HEK293 (cell line): ENCODE data around the gene MMP15.

Experiments
- MZF1 ChIP-seq: fragments of 450-650 bp; formaldehyde crosslinking; IDR thresholded peaks from 2 replicates; pipeline ENCODE4 v1.5.1; 2017; ENCODE audit warnings: missing biosample characterization, missing genetic modification characterization, borderline replicate concordance
- SETDB1 ChIP-seq: IDR thresholded peaks from one replicate; pipeline ENCODE4 v1.6.1; 2017; ENCODE audit warnings: mild to moderate bottlenecking, low read length, moderate library complexity, mixed read lengths; ENCODE audit not compliant: insufficient read length
- YY1 ChIP-seq: fragments of 450-650 bp; formaldehyde crosslinking; IDR thresholded peaks from 2 replicates; pipeline ENCODE4 v1.5.1; 2018; ENCODE audit warnings: missing biosample characterization, missing genetic modification characterization
- ZBTB21 ChIP-seq: fragments of 450-650 bp; formaldehyde crosslinking; IDR thresholded peaks from 2 replicates; pipeline ENCODE4 v1.5.1; 2017; ENCODE audit warnings: missing biosample characterization, missing genetic modification characterization
- ZNF174 ChIP-seq: fragments of 450-650 bp; formaldehyde crosslinking; IDR thresholded peaks from 2 replicates; pipeline ENCODE4 v1.5.0; 2017; ENCODE audit warnings: missing biosample characterization, mild to moderate bottlenecking, missing genetic modification characterization
- TF ChIP-seq, protein P1 (sequence below): fragments of 450-650 bp; formaldehyde crosslinking; IDR thresholded peaks from 2 replicates; pipeline ENCODE4 v1.5.1; 2016; ENCODE audit warnings: missing biosample characterization, missing genetic modification characterization

DNA sequence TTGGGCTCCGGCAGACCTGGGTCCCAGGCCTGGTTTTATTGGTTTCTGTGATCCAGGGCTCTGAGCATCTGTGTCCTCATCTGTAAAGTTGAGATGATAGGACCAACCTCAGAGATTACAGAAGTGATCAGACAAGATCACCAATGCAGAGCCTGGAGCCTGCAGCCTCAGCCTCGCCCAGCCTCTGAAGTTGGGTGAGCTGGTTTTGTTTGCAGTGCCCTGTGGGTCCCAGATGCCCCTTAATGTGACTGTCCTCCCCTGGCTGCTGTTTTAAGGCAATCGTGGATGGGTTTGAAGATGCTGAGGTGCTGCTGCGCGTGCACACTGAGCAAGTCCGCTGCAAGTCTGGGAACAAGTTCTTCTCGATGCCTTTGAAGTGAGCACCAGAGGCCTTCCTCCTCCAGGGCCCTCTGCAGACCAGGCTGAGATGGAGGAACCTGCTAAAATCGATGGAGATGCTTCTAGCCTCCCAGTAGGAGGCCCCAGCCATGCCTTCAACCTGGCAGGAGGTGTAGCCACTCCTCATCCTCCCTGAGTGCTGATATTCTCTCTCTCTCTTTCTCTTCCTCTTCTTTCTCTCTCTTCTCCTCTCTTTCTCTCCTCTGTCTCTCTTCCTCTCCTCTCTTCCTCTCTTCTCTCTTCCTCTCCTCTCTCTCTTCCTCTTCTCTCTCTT is 5.6 kb upstream of the MMP15 start:
- TF ChIP-seq, protein P1, sequence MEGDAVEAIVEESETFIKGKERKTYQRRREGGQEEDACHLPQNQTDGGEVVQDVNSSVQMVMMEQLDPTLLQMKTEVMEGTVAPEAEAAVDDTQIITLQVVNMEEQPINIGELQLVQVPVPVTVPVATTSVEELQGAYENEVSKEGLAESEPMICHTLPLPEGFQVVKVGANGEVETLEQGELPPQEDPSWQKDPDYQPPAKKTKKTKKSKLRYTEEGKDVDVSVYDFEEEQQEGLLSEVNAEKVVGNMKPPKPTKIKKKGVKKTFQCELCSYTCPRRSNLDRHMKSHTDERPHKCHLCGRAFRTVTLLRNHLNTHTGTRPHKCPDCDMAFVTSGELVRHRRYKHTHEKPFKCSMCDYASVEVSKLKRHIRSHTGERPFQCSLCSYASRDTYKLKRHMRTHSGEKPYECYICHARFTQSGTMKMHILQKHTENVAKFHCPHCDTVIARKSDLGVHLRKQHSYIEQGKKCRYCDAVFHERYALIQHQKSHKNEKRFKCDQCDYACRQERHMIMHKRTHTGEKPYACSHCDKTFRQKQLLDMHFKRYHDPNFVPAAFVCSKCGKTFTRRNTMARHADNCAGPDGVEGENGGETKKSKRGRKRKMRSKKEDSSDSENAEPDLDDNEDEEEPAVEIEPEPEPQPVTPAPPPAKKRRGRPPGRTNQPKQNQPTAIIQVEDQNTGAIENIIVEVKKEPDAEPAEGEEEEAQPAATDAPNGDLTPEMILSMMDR: no peak
- TF ChIP-seq MZF1 (tag by site-specific recombination) (no peak), ZNF174 (no peak), ZBTB21 (tag by site-specific recombination) (no peak), YY1 (tag by site-specific recombination) (no peak), SETDB1 (no peak)
